IMR-90 (cell line): ENCODE measurements around the gene CELA3A.
"Not testable (repeated sequence)": the region's sequence is repeated elsewhere in the genome, so short reads cannot be mapped to it uniquely, and the experiment has no call there.

Experiments
- BHLHE40 ChIP-seq: fragments of 150-350 bp; IDR thresholded peaks from 2 replicates; pipeline ENCODE4 v1.6.1; 2016; ENCODE audit warnings: mild to moderate bottlenecking, low read depth, low read length
- CEBPB ChIP-seq: IDR thresholded peaks from 2 replicates; pipeline ENCODE4 v1.6.1; 2012; ENCODE audit warnings: low read depth, low read length, improper control_type of control experiment
- CHD1 ChIP-seq: IDR thresholded peaks from 2 replicates; pipeline ENCODE4 v1.6.1; 2012; ENCODE audit warnings: low read depth, low read length, improper control_type of control experiment
- CTCF ChIP-seq: conservative IDR thresholded peaks from 2 replicates; pipeline ENCODE4 v1.5.1; 2012; ENCODE audit warnings: mild to moderate bottlenecking, low read depth, low read length, improper control_type of control experiment
- FOS ChIP-seq: fragments of 150-350 bp; IDR thresholded peaks from 2 replicates; pipeline ENCODE4 v1.6.1; 2016; ENCODE audit warnings: low read depth, low read length
- MAFK ChIP-seq: IDR thresholded peaks from 2 replicates; pipeline ENCODE4 v1.6.1; 2012; ENCODE audit warnings: low read depth, low read length, improper control_type of control experiment
- MXI1 ChIP-seq: IDR thresholded peaks from 2 replicates; pipeline ENCODE4 v1.6.1; 2012; ENCODE audit warnings: low read depth, mild to moderate bottlenecking, low read length, moderate library complexity, borderline replicate concordance
- NFE2L2 ChIP-seq: fragments of 150-350 bp; IDR thresholded peaks from 2 replicates; pipeline ENCODE4 v1.6.1; 2016; ENCODE audit warnings: low read depth, mild to moderate bottlenecking, low read length
- POLR2A ChIP-seq: IDR thresholded peaks from 2 replicates; pipeline ENCODE4 v1.6.1; 2012; ENCODE audit warnings: mild to moderate bottlenecking, low read depth, low read length
- RAD21 ChIP-seq: IDR thresholded peaks from 2 replicates; pipeline ENCODE4 v1.6.1; 2012; ENCODE audit warnings: low read length, improper control_type of control experiment
- RFX5 ChIP-seq: IDR thresholded peaks from 2 replicates; pipeline ENCODE4 v1.8.0; 2012; ENCODE audit warnings: low read depth, mild to moderate bottlenecking, low read length, moderate library complexity
- SMC3 ChIP-seq: fragments of 150-350 bp; IDR thresholded peaks from 2 replicates; pipeline ENCODE4 v1.6.1; 2016; ENCODE audit warnings: low read depth, mild to moderate bottlenecking, antibody characterized with exemption, low read length, moderate library complexity
- USF2 ChIP-seq: fragments of 150-350 bp; IDR thresholded peaks from 2 replicates; pipeline ENCODE4 v1.6.1; 2017; ENCODE audit warnings: mild to moderate bottlenecking, antibody characterized with exemption, low read length, low read depth

DNA sequence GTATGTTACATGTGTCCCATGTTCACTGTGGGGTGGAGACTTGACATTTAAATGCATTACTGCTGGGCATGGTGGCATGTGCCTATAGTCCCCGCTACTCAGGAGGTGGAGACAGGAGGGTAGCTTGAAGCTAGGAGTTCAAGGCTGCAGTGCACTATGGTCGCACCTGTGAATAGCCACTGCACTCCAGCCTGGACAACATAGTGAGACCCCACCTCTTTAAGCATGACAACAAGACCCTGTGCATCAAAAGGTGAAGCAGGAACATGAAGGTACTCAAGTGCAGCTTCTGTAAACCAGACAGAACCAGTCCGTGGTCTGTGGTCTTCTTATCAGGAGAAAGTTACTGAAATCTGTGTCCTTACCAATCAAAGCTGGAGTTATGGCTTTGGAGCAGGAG is 9.3 kb upstream of the CELA3A start:
- not testable (repeated sequence) for TF ChIP-seq POLR2A, BHLHE40, CTCF, CHD1, MAFK, MXI1, FOS, CEBPB, RAD21, NFE2L2, USF2, RFX5, SMC3
